GM19463 (cell line): Measurements from ENCODE around the gene PANX2.
"Not testable (repeated sequence)": the region's sequence is repeated elsewhere in the genome, so short reads cannot be mapped to it uniquely, and the experiment has no call there.

Experiments
- ATAC-seq: cut with Tn5 transposase; IDR thresholded peaks from one replicate; pipeline ENCODE4 v1.9.1; 2021; ENCODE audit warnings: mild to moderate bottlenecking, moderate library complexity; ENCODE audit not compliant: unreplicated experiment

PANX2 gene, protein sequence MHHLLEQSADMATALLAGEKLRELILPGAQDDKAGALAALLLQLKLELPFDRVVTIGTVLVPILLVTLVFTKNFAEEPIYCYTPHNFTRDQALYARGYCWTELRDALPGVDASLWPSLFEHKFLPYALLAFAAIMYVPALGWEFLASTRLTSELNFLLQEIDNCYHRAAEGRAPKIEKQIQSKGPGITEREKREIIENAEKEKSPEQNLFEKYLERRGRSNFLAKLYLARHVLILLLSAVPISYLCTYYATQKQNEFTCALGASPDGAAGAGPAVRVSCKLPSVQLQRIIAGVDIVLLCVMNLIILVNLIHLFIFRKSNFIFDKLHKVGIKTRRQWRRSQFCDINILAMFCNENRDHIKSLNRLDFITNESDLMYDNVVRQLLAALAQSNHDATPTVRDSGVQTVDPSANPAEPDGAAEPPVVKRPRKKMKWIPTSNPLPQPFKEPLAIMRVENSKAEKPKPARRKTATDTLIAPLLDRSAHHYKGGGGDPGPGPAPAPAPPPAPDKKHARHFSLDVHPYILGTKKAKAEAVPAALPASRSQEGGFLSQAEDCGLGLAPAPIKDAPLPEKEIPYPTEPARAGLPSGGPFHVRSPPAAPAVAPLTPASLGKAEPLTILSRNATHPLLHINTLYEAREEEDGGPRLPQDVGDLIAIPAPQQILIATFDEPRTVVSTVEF

GRCh38 chr22:50170453-50171318, at the start of gene PANX2:
Gene PANX2, plus strand, starts transcription at chr22:50170731. Its CDS starts 0 bp downstream, at chr22:50170731.
- no peak for ATAC-seq

GRCh38 chr22:50121202-50121740, 49.3 kb upstream of the PANX2 start:
- ATAC-seq, result no peak

DNA sequence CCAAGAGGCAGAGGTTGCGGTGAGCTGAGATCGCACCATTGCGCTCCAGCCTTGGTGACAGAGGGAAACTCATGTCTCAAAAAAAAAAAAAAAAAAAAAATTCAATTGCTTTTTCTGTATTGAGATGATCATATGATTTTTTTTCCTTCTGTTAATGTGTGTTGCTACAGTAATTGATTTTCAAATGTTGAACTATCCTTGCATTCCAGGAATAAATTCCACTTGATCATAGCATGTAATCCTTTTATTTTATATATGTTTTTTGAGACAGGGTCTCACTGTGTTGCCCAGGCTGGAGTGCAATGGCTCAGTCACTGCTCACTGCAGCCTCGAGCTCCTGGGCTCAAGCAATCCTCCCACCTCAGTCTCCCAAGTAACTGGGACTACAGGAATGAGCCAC, 47.4 kb upstream of the PANX2 start:
- ATAC-seq, result no peak

- no peak for ATAC-seq
These were observed 45.5 kb upstream of the PANX2 start for GRCh38 chr22:50125029-50125428.

DNA sequence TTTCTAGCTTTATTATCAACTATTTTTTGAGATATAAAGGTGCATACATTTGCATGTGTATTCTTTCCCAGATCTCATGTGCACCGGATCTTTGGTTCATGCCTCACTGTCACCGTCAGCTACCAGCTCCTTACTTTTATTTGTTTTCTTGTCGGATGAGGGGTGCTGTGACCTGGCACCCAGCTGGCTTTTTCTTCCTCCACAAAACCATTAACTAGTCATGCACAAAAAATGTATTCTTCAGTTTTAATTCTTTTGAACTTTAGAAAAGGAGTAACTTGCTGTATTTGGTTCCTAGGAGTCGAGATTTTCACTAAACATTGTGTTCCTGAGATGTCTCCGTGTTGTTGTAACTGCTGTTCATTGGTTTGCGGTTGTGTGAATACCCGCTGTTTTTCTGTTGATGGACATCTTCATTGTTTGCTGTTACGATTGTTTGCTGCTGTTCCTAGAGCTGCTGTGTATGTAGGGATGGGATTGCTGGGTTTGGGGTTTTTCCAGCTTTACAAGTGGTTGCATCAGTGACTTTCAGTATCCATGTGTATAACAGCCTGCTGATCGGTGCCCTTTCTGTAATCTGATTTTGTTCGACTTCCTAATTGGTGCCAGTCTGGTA, 41.3 kb upstream of the PANX2 start:
- ATAC-seq, result no peak

DNA sequence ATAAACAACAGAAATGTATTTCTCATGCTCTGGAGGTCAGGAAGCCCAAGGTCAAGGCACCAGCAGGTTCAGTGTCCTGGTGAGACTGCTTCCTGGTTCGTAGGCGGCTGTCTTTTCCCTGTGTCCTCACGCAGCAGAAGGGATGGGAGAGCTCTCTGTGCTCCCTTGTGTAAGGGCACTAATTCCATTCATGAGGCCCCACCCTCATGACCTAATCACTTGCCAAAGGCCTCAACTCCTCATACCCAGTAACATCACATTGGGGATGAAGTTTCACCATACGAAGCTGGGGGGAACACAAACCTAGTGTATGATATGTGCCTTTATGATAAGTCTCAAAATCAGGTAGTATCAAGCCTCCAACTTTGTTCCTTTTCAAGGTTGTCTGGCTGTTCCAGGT, 38.6 kb upstream of the PANX2 start:
- no peak for ATAC-seq

- no peak for ATAC-seq
These were observed 36.0 kb upstream of the PANX2 start for GRCh38 chr22:50134481-50134880.

DNA sequence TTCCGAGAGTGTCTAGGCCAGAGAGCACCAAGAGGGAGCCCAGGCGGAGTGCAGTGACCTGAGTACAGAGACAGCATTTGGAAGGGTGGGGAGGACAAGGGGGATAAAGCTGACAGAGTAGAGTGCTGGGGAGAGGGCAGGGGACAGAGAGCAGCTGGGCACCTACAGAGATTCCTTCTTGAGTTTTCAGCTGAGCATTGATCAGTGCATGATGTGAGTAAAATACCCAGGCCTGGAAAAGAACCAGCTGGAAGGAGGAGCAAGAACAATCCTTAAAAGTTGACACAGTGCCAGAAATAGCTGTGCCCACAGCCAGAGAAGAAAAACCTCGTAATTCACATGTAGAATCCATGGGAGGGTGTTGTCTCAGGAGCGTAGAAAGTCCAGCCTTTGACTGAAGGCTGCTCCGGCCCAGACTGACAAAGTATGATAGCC, 33.9 kb upstream of the PANX2 start:
- no peak for ATAC-seq

- not testable (repeated sequence) for ATAC-seq
These were observed 33.3 kb upstream of the PANX2 start for GRCh38 chr22:50137277-50137676.

GRCh38 chr22:50138041-50138440, 32.5 kb upstream of the PANX2 start:
- ATAC-seq, result no peak

DNA sequence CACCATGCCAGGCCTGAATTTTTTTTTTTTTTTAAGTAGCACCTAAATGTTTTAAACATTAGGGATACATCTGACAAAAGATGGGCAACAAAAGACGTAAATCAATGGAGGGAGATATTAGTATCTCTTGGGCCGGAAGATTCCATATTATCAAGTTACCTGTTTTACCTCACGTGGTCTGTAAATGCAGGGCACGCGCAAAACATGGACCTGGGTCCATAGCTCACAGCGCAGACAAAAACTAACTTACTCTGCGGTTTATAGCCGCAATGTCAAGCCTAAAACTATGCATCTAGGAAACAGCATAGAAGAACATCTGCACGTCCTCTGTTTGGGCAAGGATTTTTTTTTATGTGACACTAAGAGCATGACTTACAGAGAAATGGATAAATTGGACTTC, 31.5 kb upstream of the PANX2 start:
- no peak for ATAC-seq

GRCh38 chr22:50139843-50140415, 30.6 kb upstream of the PANX2 start:
- no peak for ATAC-seq

GRCh38 chr22:50140615-50141014, 29.9 kb upstream of the PANX2 start:
- ATAC-seq, result no peak

DNA sequence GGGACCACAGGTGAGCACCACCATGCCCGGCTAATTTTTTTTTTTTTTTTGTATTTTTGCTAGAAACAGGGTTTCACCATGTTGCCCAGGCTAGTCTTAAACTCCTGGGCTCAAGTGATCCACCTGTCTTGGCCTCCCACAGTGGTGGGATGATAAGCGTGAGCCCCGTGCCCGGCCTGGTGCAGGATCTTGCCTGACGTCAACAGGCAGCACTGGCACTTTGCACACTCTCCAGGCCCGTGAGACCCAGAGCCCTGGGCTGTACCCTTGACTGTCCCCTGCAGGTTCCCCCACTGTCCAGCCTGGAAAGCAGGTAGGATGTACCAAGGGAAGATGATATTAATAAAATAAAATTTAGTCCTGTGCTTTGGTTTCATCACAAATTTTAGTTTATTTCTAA, 29.1 kb upstream of the PANX2 start:
- ATAC-seq, result no peak

DNA sequence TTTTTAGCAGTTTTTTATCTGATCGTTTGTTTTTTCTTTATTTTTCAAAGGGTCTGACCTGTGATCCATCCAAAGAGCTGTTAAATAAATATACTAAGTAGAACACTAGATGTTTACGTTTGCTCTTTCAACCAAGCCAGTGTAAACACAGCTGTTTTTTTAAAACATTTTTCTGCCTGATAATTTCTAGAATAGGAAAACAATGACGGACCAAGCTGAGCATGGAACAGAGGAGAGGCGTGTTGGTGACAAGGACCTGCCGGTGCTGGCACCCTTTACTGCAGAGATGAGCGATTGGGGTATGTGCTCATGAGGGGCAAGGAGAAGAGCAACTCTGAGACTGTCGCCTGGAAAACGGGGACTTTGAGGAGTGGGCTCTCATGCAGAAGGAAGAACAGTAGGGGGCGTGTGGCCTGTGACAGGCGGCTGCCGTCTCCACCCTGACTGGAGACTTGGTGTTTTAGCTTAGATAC, 28.6 kb upstream of the PANX2 start:
- ATAC-seq, result no peak

- ATAC-seq, result no peak
These were observed 27.4 kb upstream of the PANX2 start for GRCh38 chr22:50143096-50143495.

GRCh38 chr22:50144005-50144614, 26.4 kb upstream of the PANX2 start:
- no peak for ATAC-seq

- no peak for ATAC-seq
These were observed 24.7 kb upstream of the PANX2 start for GRCh38 chr22:50145721-50146438.
